HG02642 (cell line): ENCODE measurements around the gene CDH1.
"Not testable (repeated sequence)": the region's sequence is repeated elsewhere in the genome, so short reads cannot be mapped to it uniquely, and the experiment has no call there.

Source experiments
- ATAC-seq: cut with Tn5 transposase; IDR thresholded peaks from one replicate; pipeline ENCODE4 v1.9.1; 2021; ENCODE audit warnings: mild to moderate bottlenecking; ENCODE audit not compliant: unreplicated experiment, poor library complexity

Gene CDH1

DNA sequence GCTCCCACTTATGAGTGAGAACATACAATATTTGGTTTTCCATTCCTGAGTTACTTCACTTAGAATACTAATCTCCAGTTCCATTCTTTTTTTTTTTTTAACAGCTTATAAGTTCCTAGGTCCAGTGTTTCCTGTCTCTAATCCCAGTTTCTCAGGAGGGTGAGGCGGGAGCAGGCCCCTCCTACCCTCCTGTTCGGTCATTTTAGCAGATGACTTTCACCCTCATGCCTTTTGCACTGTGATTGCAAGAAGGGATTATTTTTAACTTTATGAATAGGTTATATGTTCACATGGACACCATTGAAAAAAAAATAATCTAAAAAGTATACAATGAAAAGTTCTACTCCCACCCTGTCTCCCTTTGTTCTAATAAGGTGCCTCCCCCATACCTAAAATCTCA, 47.6 kb downstream of the CDH1 start:
- ATAC-seq, result no peak

DNA sequence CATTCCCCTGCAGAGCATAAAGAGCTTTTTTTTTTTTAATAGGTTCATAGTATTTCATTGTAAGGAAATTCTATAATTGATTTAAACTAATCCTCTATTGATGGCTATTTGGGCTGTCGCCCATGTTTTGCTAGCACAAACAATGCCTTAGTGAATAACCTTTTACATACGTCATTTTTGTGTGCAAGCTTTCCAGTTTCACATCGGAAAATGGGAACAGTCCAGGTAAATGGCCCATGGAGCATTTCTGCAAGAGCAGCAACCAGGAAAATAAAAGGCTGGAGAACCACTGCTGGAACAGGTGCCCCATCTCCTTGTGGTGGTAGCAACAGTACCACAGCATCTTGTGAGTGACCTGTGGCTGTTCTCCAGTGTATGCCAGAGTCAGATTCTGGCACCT, 48.6 kb downstream of the CDH1 start:
- ATAC-seq, result no peak

DNA sequence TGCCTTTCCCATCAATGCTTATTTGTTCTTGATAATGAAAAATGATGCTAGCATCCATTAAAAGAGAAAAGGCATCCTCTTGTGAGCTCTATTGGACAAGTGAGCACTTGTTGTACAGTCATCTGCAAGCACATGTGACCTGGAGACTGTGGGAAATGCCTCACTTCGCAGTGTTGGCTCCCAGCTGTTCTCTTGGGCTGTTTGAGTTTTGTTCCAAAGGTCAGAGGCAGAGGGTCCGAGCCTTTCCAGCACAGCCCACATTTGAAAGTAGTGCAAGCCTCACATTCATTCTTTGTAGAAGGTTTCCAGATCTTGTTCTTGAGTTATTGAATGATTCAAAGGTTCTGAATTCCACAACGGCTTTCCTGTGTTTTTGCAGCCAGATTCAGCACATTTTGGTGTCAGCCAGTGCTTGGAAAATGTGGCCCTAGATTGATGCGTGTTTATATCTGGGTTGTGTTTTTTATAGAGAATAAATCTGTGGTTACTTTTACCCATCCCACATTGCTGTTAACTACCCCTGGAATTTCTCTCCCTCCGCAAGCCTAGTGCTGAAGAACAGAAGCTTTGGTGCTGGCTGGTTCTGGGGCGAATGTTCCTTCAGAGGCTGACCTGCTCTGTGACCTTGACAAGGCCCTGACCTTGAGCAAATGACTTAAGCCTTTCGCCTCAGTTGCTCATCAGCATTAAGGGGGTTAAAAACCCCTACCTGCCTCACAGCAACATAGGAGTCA, 49.8 kb downstream of the CDH1 start:
- ATAC-seq, result no peak

DNA sequence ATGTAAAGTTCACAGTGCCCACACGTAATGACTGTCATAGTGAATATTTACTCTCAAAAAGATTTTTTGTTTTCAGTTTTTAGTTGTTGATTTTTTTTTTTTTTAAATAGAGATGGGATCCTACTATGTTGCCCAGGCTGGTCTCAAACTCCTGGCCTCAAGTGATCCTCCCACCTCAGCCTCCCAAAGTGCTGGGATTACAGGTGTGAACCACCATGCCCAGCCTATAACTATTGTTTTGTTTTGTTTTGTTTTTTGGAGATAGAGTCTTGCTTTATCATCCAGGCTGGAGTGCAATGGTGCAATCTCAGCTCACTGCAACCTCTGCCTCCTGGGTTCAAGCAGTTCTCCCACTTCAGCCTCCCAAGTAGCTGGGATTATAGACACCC, 50.3 kb downstream of the CDH1 start:
- ATAC-seq, result not testable (repeated sequence)

DNA sequence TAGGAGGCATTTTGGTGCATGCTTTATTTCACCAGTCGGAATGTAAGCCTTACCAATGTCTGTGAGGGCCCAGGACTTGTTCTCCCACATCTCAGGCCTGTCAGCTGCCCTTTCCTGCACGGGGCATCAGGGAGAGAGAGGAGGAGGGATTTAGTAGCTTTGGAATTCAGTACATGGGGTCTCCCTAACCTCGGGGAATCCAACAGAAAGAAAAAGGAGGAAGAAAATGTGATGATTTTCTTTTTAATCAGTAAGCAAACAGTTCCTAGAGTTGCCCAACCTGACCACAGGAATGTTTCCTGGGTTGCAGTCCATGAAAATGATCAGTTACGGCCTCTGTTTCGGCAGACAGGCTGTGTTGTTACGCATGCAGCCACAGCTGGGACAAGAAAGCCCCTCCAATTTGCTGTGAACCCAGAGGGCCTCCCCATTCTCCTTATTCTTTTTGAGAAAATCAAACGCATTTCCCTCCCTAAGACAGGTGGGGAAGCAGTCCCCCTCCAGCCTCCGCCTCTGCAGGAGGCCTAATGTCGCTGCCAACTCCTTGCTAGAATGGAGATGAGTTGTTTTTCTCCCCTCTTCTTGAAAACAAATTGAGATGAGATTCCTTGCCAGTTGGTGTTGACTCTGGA, 53.2 kb downstream of the CDH1 start:
- ATAC-seq, result no peak

DNA sequence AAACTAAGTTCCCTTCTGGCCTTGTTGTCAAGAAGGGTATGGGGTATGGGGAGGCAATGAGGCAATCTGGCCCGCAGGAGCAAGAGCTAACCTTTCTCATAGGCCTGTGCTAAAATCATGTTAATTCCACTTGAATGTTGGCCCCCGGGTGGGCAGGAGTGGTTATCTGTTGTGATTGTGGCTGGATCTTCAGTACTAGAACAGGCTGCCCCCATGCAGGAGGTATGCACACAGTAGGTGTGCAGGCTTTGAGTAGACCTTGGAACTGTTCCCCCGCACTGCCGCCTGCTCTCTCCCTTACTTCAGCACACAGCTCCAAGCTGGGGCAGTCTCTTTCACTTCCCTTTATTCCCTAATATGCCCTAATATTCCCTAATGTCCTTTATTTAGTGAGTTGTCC, 53.9 kb downstream of the CDH1 start:
- no peak for ATAC-seq

DNA sequence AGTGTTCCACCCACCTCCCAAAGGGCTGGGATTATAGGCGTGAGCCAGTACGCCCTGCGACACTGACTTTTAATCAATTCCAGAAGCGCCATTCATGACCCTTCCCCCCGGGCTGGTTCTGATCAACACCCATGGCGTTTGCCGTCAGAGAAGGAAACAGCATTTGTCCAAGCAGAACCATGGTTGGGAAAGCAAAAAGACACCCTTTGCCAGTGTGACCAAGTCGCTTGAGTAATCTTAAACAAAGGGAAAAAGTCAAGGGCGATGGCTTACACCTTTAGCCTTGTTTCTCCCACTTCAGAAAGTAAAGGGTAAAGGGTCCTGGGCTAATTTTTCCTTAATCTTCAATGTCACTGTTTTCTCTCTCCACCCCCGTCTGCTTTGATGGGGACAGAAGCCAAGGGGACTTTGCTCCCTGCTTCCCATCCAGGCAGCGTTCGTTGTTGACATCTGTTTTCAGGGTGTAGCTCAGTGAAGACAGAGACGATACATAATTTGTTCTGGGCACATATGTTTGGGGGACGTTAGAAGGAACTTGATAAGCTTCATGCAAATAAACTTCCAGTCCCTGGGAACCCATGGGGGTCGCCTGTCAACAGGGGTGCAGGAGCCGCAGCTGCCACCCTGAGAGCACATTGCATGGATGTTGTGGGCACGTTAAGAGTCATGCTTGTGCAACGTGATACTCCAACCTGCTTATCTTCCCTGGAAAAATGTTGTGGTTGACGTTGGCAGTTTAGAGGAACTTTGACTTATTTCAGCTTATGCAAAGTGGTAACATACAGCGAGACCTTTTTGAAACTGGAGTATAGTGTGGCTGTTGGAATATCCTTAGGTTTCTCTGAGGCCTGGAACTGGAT, 55.6 kb downstream of the CDH1 start:
- ATAC-seq, result no peak

DNA sequence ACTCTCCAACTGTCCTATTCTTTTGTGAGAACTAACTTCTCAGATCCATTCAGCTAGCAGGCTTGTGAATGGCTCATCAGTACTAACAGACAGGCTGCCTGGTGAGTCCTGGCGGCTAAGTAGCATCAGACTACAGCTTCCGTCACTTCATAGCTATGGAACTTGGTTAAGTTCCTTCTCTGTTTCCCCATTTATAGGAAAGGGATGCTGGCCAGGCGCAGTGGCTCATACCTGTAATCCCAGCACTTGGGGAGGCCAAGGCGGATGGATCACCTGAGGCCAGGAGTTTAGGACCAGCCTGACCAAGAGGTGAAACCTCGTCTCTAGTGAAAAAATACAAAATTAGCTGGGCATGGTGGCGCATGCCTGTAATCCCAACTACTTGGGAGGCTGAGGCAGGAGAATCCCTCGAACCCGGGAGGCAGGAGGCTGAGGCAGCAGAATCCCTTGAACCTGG, 56.3 kb downstream of the CDH1 start:
- ATAC-seq, result no peak

DNA sequence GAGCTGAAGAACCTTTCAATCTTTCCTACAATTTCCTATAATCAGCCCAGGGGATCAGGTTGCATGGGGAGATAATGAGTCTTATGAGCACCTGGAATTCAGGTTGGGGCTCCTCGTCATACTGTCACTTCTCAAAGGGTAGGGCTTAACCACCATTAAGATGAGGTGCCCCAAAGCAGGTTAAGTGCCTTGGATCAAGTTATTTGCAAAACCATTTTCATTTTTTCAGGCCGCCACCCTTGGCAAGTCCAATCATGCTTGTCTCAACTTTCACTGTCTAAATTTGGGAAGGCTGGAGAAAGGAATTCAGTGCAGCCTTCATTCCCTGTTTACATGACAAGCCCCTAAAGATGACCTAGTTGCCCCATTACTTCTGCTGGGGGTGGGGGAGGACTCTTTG, 61.3 kb downstream of the CDH1 start:
- ATAC-seq, result no peak

DNA sequence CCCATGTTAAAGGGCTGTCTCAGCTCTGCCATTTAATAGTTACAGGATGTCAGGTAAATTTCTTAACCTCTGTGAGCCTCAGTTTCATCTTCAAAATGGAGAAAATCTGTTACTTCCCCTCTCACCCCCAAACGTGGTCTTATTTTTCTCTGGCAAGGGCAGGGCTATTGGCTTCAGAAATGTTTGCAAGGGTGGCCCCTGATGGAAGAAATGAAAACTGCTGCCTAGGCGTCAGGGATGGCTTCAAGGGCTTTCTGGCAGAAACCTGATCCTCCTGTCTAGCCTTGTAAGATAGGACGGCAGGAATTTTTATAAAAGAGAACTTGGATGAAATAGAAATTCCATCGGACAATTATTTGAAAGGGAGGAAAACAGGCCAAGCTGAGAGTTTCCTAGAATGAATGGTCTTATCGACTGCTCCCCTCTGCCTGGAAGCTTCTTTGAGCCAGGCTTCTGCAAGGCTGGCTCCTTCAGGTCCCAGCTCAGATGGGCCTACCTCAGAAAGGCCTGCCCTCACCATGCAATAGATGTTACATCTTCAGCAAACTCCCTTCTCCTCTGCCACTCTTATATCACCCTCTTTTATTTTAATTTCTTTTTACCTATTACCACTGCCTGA, 63.3 kb downstream of the CDH1 start:
- peak; percentile 68 for ATAC-seq

DNA sequence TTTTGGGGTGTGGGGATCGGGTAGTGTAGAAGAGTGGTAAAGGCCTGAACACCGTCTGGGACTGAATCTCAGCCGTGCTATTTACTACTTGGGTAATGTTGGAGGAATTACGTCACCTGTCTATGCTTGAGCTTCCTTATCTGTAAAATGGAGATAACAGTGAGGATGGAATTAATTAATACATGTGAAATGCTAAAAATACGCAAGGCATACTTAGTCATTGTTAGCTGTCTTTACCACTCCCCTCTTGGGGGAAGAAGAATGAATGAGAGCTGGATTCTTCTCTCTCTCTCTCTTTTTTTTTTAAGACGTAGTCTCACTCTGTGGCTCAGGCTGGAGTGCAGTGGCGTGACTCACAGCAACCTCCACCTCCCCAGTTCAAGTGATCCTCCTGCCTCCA, 65.1 kb downstream of the CDH1 start:
- no peak for ATAC-seq

DNA sequence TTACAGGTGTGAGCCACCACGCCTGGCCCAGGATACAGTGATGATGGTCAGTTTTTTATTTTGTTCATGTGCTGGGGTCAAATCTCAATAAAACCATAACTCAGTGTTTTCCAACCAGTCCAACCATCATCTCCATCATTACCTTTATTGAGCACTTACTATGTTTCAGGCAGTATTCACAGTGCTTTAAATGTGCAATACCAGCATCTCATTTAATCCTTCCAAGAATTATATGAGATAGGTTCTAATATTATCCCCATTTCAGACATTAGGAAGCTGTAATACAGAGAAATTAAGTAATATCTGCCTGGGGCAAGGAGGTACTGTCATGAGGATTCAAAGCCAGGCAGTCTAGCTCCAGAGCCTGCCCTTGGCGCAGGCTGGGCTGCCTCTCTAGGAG, 69.3 kb downstream of the CDH1 start:
- ATAC-seq, result no peak

DNA sequence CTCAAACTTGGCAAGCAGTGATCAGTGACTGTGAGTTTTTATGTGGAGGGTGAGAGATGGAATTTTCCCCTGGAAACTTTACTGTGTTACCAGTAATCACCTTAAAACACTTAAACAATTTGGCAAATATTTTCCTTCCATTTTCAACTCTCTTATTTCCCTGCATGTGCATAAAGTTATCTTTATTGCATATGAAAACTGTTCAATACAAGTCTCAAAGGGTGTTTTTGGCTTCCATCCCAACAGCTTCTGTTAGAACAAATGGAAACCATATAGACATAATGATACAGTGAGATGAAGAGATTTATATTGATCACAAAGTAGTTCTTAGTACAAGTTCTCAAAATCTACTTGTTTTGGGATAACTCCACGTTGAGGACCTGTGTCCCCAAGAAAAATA, 69.9 kb downstream of the CDH1 start:
- no peak for ATAC-seq

DNA sequence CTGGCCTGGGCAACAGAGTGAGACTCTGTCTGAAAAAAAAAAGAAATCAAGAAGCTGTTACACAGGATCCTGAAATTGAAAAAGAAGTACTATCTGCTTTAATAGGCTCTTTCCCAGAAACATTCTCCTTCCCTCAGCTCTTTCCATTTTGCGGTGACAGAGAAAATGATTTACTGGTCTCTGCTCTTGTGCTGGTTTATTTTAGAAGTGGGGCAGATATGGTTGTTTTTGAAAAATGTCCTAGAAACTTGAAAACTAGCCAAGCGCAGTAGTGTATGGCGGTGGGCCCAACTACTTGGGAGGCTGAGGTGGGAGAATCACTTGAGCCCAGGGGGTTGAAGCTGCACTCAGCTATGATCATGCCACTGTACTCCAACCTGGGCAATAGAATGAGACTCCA, 77.4 kb downstream of the CDH1 start:
- no peak for ATAC-seq

DNA sequence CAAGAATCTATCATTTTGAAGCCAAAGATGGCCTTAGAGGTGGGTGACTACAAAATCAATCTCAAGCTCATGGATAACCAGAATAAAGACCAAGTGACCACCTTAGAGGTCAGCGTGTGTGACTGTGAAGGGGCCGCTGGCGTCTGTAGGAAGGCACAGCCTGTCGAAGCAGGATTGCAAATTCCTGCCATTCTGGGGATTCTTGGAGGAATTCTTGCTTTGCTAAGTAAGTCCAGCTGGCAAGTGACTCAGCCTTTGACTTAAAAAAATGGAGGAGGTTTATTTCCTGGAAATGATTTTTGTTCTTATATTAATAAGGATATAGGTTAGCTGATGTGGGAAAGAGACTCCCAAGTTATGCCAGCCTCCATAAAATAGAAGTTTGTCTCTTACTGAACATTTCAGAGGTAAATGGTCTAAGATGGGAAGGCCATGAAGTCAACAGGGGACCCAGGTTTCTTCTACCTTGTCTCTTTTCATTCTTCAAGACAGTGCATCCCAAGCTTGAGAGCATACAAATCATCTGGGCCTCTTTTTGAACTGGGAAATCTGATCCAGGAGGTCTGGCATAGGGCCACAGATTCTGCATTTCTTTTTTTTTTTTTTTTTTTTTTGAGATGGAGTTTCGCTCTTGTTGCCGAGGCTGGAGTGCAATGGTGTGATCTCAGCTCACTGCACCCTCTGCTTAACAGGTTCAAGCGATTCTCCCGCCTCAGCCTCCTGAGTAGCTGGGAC, 86.5 kb downstream of the CDH1 start:
- ATAC-seq, result no peak

DNA sequence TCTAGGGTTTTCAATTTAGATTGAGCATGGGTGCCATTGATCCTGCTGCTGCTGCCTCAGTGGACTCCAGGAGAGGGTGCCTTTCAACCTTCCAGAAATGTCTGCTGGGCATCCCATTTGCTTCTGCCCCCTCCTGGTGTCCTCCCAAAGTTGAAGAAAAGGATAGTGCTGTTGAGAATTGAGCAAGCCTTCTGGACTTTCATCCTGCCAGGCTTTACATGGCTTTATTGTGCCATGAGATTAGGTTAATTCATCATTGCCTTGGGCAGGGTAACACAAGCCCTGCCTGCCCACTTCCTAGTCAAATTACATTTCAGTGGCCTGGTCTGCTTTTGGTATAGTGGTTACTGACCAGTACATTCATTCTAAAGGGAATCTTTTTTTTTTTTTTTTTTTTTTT, 88.3 kb downstream of the CDH1 start:
- ATAC-seq, result no peak

DNA sequence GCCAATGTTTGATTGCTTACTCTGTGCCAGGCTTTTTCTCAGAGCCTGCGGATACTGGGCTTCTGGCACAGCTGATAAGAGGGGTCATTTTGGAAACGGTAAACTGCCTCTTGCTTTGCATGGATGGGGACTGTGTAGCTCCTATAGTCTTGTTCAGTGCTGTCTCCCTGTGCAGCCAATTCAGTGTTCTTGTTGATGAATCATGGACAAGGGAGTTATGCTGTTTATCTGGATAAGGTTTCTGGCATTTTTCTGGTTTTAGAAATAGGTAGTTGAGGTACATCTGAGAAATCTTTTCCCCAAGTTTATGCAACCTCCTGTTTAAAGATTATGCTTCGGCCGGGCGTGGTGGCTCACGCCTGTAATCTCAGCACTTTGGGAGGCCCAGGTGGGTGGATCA, 89.6 kb downstream of the CDH1 start:
- ATAC-seq, result no peak

DNA sequence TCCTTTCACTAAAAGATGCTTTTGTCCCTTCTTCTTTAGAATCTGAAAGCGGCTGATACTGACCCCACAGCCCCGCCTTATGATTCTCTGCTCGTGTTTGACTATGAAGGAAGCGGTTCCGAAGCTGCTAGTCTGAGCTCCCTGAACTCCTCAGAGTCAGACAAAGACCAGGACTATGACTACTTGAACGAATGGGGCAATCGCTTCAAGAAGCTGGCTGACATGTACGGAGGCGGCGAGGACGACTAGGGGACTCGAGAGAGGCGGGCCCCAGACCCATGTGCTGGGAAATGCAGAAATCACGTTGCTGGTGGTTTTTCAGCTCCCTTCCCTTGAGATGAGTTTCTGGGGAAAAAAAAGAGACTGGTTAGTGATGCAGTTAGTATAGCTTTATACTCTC, 96.2 kb downstream of the CDH1 start:
- no peak for ATAC-seq

DNA sequence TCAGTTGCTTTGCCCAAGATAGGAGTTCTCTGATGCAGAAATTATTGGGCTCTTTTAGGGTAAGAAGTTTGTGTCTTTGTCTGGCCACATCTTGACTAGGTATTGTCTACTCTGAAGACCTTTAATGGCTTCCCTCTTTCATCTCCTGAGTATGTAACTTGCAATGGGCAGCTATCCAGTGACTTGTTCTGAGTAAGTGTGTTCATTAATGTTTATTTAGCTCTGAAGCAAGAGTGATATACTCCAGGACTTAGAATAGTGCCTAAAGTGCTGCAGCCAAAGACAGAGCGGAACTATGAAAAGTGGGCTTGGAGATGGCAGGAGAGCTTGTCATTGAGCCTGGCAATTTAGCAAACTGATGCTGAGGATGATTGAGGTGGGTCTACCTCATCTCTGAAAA, 97.5 kb downstream of the CDH1 start:
- ATAC-seq, result no peak

DNA sequence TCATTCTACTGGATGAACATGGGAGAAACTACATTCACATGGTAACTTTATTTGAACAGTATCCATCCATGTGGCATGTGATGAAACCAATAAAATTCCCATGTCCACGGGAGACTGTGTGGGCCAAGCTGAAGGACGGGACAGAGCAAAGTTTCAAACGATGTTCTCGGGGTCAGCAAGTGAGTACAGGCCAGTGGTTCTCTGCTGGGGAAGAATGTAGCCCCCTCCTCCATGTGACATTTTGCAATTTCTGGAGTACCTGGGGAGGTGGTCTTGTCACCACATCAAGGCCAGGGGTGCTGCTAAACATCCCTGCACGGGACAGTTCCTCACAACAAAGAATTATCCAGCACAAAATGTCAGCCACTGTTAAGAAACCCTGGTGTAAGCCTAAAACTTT, 98.9 kb downstream of the CDH1 start:
- no peak for ATAC-seq
